Aorta (tissue), 5 donors: ENCODE results near the gene GEMIN4. TPM values are rescaled to one million over a fixed set of nuclear protein-coding genes. Genes with fewer than 3 reads are reported as not detected.

Experiments
- ATAC-seq: fragments of 200-7000 bp; cut with Tn5 transposase; one replicate; pipeline ENCODE4 v1.9.1; 2022; ENCODE audit warnings: moderate library complexity; ENCODE audit not compliant: low FRiP score
- DNase-seq, 2 donors: peaks; one replicate each; pipeline ENCODE4 v3.0.0-alpha.2; 2020
- H3K27ac ChIP-seq, 2 donors: one replicate each; pipeline ENCODE4 v1.5.1; 2013; ENCODE audit warnings: low read length in 2 of 2, mild to moderate bottlenecking in 2 of 2, moderate library complexity in 2 of 2, control low read depth in 1 of 2, inconsistent platforms in 1 of 2, low read depth in 1 of 2
- H3K27me3 ChIP-seq, 2 donors: one replicate each; pipeline ENCODE4 v1.6.1; 2013; ENCODE audit warnings: control low read depth in 1 of 2, low read length in 1 of 2, mild to moderate bottlenecking in 1 of 2, moderate library complexity in 1 of 2; ENCODE audit not compliant: insufficient read depth in 2 of 2, control insufficient read depth in 1 of 2
- H3K36me3 ChIP-seq, 2 donors: one replicate each; pipeline ENCODE4 v1.6.1; 2013; ENCODE audit warnings: control low read depth in 1 of 2, low read length in 1 of 2, mild to moderate bottlenecking in 1 of 2; ENCODE audit not compliant: insufficient read depth in 2 of 2, control insufficient read depth in 1 of 2
- H3K4me1 ChIP-seq, 2 donors: one replicate each; pipeline ENCODE4 v1.6.1; 2013; ENCODE audit warnings: low read length in 2 of 2, control low read depth in 1 of 2, mild to moderate bottlenecking in 1 of 2, moderate library complexity in 1 of 2; ENCODE audit not compliant: insufficient read depth in 2 of 2, control insufficient read depth in 1 of 2
- H3K4me3 ChIP-seq, 2 donors: one replicate each; pipeline ENCODE4 v1.5.1; 2013; ENCODE audit warnings: low read length in 2 of 2, control low read depth in 1 of 2, mild to moderate bottlenecking in 1 of 2
- H3K9me3 ChIP-seq: one replicate; pipeline ENCODE4 v1.6.1; 2013; ENCODE audit warnings: mild to moderate bottlenecking, low read length; ENCODE audit not compliant: control insufficient read depth
- WGBS, 2 donors: extraction: QIAGEN DNeasy Blood & Tissue Kit; methylation state at CpG; one replicate each; pipeline ENCODE4 v1.1.7; 2013; 5-methylcytosine and 5-hydroxymethylcytosine counted together
- intact Hi-C, 2 donors: fragments of 100-400 bp; cut with DNase I; formaldehyde crosslinking; loops; one replicate each; pipeline versions ENCODE4 v1.14.2 to v1.15.0; 2022
- polyA plus RNA-seq, 2 donors: library from polyadenylated mRNA; stranded (reverse); fragments of 200-250 nt; gene quantifications; one replicate each; pipeline ENCODE4 v1.2.3, GENCODE V29; 2013
- total RNA-seq, 2 donors: library from RNA; stranded (reverse); fragmentation: NEBNext Ultra II Directional; extraction: Animal tissue kit (Norgen Biotek cat#: 25700); gene quantifications; one replicate each; pipeline ENCODE4 v1.2.1, GENCODE V29; 2021
- donor health status: healthy with polysubstance abuse.
- donor health status: Bipolar disorder and iron deficiency.
- donor health status: DM: no; HTN: no; CAD: no.
- donor health status: DM: no; HTN: no; CAD: no.
- donor health status: DM: yes; HTN: yes; CAD: no.

GEMIN4 gene
- total and polyA plus RNA-seq, 4 donors: 5.5 to 18.1 (median 14.5) TPM

- 62 to 63% methylated on average over 20 of the region's 20 CpGs for WGBS, 2 donors
- no peak overlapping the region for H3K4me3 ChIP-seq
- no peaks in the 10 kb centered on the region for H3K27me3 ChIP-seq
- no peak overlapping the region for H3K27ac ChIP-seq
- H3K9me3 ChIP-seq: no peaks in the 10 kb centered on the region
- no peaks in the 10 kb centered on the region for H3K4me1 ChIP-seq
- intact Hi-C loops: no loop called here
- H3K36me3 ChIP-seq: no peaks in the 10 kb centered on the region
- ATAC-seq (no peak), DNase-seq (no peak)
Observed at GRCh38 chr17:726271-726919, 25.7 kb downstream of the GEMIN4 start.

GRCh38 chr17:725746-726145 lies 26.3 kb downstream of the GEMIN4 start:
- ATAC-seq (no peak), DNase-seq (no peak)
- intact Hi-C loops: no loop called here
- 81 to 87% methylated on average over 11 to 12 of the region's 12 CpGs for WGBS, 2 donors
- H3K27me3 ChIP-seq: no peaks in the 10 kb centered on the region
- H3K4me1 ChIP-seq: no peaks in the 10 kb centered on the region
- no peaks in the 10 kb centered on the region for H3K9me3 ChIP-seq
- H3K4me3 ChIP-seq: no peak overlapping the region
- H3K36me3 ChIP-seq: no peaks in the 10 kb centered on the region
- H3K27ac ChIP-seq: no peak overlapping the region

GRCh38 chr17:725084-725483 lies 27.0 kb downstream of the GEMIN4 start:
- 91 to 97% methylated on average over 14 of the region's 14 CpGs for WGBS, 2 donors
- Histone ChIP-seq H3K4me3 (no peak overlapping the region), H3K36me3 (no peaks in the 10 kb centered on the region), H3K27me3 (no peaks in the 10 kb centered on the region), H3K27ac (no peak overlapping the region), H3K4me1 (no peaks in the 10 kb centered on the region), H3K9me3 (no peaks in the 10 kb centered on the region)
- ATAC-seq (no peak), DNase-seq (no peak)
- intact Hi-C loops: no loop called here

- no peaks in the 10 kb centered on the region for H3K9me3 ChIP-seq
- H3K4me1 ChIP-seq: no peaks in the 10 kb centered on the region
- no peaks in the 10 kb centered on the region for H3K27me3 ChIP-seq
- H3K27ac ChIP-seq: no peak overlapping the region
- H3K4me3 ChIP-seq: no peak overlapping the region
- intact Hi-C loops: no loop called here
- WGBS, 2 donors: 79% methylated on average over 5 of the region's 5 CpGs
- peaks cover 0 to 2% of the 10 kb centered on the region in 2 donors for H3K36me3 ChIP-seq
- DNase-seq (no peak), ATAC-seq (no peak)
Observed at GRCh38 chr17:721540-721937, 30.5 kb downstream of the GEMIN4 start.

DNA sequence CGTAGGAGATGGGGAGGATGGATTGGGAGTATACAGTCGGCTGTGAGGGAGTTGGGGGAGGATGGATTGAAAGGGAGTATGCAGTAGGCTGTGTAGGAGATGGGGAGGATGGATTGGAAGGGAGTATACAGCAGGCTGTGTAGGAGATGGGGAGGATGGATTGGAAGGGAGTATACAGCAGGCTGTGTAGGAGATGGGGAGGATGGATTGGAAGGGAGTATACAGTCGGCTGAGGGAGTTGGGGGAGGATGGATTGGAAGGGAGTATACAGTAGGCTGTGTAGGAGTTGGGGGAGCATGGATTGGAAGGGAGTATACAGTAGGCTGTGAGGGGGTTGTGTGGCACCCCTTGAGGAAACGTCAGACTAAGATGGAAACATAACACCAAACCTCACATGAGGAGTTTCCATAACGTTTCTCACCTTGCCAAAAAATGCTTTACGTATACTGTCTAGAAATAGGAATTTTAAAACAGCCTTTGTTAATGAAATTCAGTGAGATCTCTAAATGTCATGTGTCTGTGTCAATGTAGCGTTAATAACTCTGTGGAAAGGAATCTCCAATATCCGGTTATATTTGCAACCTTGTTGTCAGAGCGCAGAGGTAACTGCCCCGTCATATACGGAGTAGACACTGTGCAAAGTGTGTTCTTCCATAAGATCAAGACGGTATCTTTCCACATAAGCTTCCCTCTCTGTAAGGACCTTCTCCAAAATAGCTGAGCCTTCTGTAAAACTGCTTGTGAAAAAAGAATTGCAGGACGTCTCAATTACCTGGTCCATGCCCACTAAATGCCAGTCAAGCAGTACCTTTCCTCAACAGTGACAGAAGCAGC lies 31.1 kb downstream of the GEMIN4 start:
- no peaks in the 10 kb centered on the region for H3K27me3 ChIP-seq
- H3K9me3 ChIP-seq: no peaks in the 10 kb centered on the region
- WGBS, 2 donors: 76 to 80% methylated on average over 13 of the region's 13 CpGs
- DNase-seq (no peak), ATAC-seq (no peak)
- intact Hi-C loops: no loop called here
- no peaks in the 10 kb centered on the region for H3K4me1 ChIP-seq
- no peak overlapping the region for H3K4me3 ChIP-seq
- peaks cover 0 to 2% of the 10 kb centered on the region in 2 donors for H3K36me3 ChIP-seq
- no peak overlapping the region for H3K27ac ChIP-seq

DNA sequence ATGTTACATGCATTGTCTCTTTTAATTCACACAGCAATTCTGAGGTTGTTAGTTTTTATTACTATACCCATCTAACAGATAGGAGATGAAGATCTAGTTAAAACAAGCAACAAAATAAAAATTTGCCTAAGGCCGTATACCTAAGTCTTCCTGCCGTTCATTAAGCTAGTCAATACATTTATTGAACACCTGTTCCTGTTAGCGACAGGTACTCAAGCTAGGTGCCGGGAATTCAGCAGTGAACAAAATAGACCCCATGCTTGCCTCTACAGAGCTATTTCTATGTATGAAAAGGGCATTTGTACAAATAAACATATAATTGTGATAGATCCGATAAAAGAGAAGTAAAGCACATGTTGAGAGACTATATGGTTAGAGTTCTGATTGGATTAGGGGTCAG lies 34.0 kb downstream of the GEMIN4 start:
- H3K27me3 ChIP-seq: no peaks in the 10 kb centered on the region
- no peaks in the 10 kb centered on the region for H3K9me3 ChIP-seq
- peaks cover 0 to 2% of the 10 kb centered on the region in 2 donors for H3K36me3 ChIP-seq
- H3K4me3 ChIP-seq: no peak overlapping the region
- intact Hi-C loops: no loop called here
- no peak overlapping the region for H3K27ac ChIP-seq
- ATAC-seq: no peak
- no peak for DNase-seq
- no peaks in the 10 kb centered on the region for H3K4me1 ChIP-seq
- 95% methylated on average over 5 of the region's 5 CpGs for WGBS, 2 donors

DNA sequence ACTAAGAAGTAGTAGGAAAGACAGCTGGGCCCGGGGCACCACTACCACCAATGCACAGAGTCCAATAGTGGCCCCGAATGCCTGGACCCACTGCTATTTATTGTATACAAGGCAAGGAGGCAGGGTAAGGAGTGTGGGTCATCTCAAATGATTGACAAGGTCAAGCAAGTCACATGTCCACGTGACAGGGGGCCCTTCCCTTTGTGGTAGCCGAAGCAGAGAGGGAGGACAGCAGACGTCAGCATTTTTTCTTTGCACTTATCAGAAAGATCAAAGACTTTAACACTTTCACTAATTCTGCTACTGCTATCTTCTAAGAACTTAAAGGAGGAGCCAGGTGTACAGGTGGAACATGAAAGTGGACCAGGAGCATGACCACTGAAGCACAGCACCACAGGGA lies 43.9 kb downstream of the GEMIN4 start:
- H3K9me3 ChIP-seq: no peaks in the 10 kb centered on the region
- H3K27ac ChIP-seq: no peak overlapping the region
- H3K27me3 ChIP-seq: no peaks in the 10 kb centered on the region
- ATAC-seq: no peak
- H3K4me3 ChIP-seq: no peak overlapping the region
- no peaks in the 10 kb centered on the region for H3K36me3 ChIP-seq
- DNase-seq: no peak
- intact Hi-C loops: no loop called here
- 76 to 78% methylated on average over 5 of the region's 5 CpGs for WGBS, 2 donors
- no peaks in the 10 kb centered on the region for H3K4me1 ChIP-seq

DNA sequence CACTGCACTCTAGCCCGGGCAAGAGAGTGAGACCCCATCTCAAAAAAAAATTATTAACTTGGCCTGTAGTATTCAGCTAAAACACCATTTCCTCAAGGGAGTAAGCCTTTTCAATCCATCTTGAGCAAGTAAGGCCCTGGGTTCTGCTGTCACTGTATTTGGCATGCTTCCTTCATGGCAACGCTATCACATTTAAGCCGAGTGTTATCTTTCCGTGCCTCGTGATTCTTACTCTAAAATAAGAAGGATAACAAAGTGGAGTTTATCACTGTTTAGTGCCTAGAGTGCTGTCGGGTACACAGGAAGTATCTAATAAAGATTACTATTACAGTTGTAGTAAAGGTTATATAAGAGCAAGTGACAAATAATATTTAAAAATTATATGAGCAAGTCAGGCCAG lies 46.2 kb downstream of the GEMIN4 start:
- peaks cover 0 to 2% of the 10 kb centered on the region in 2 donors for H3K36me3 ChIP-seq
- intact Hi-C loops: no loop called here
- H3K9me3 ChIP-seq: no peaks in the 10 kb centered on the region
- no peak overlapping the region for H3K27ac ChIP-seq
- no peaks in the 10 kb centered on the region for H3K4me1 ChIP-seq
- H3K4me3 ChIP-seq: no peak overlapping the region
- no peaks in the 10 kb centered on the region for H3K27me3 ChIP-seq
- 19 to 29% methylated on average over 6 of the region's 6 CpGs for WGBS, 2 donors
- ATAC-seq: no peak
- DNase-seq: no peak

DNA sequence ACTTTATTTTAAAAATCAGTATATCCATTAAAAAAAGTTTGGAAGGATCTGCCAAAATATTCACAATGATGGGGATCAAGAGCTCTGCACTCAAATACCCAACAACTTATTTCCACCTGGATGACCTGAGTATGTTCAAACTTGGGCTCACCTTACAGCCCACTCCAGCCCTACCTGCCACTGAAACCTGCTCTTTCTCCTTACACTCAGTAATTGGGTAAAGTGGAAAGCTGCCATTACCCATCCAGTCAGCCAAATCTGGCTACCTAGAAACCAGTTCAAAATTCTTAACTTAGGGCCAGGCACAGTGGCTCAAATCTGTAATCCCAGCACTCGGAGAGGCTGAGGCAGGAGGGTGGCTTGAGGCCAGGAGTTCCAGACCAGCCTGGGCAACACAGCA lies 47.1 kb downstream of the GEMIN4 start:
- Histone ChIP-seq H3K9me3 (no peaks in the 10 kb centered on the region), H3K4me3 (no peak overlapping the region), H3K27ac (no peak overlapping the region), H3K4me1 (no peaks in the 10 kb centered on the region), H3K36me3 (peaks cover 0 to 2% of the 10 kb centered on the region in 2 donors), H3K27me3 (no peaks in the 10 kb centered on the region)
- ATAC-seq: no peak
- intact Hi-C loops: no loop called here
- DNase-seq: no peak
- 36 to 39% methylated on average over 1 of the region's 1 CpG for WGBS, 2 donors
